MCF 10A (cell line): ENCODE measurements around the gene PSMA6. TPM values are rescaled to one million over a fixed set of nuclear protein-coding genes. Genes with fewer than 3 reads are reported as not detected.
A peak's percentile ranks its signal among the peaks of the same experiment; 100 is the strongest.

Experiments used
- BruUV-seq: library from RNA; stranded (reverse); fragments of 400-500 nt; replicated peaks from 2 replicates; lab custom pipeline; 2021; lab: Mats Ljungman, UMichigan
- CTCF ChIA-PET: fragments of 300-600 bp; sonication (Branson Sonifier 250); formaldehyde crosslinking; extraction: SDS; loops from one replicate; lab custom pipeline; 2021; ENCODE audit warnings: antibody characterized with exemption, inconsistent platforms; lab: Yijun Ruan, JAX
- POLR2A ChIA-PET: fragments of 300-600, 350-650 bp; sonication (Branson Sonifier 250); formaldehyde crosslinking; extraction: SDS; loops from one replicate; lab custom pipeline; 2020; ENCODE audit warnings: antibody characterized with exemption, inconsistent platforms; lab: Yijun Ruan, JAX
- DNase-seq: peaks from one replicate; pipeline ENCODE4 v3.0.0-alpha.2; 2018; ENCODE audit not compliant: unreplicated experiment
- H3K27ac Mint-ChIP-seq: one replicate; pipeline ENCODE4 v1.8.0; 2022; ENCODE audit warnings: mild to moderate bottlenecking, low read depth, mixed read lengths; ENCODE audit not compliant: unreplicated experiment
- H3K27me3 Mint-ChIP-seq: one replicate; pipeline ENCODE4 v1.8.0; 2022; ENCODE audit warnings: mixed read lengths; ENCODE audit not compliant: insufficient read depth, unreplicated experiment
- H3K36me3 Mint-ChIP-seq: one replicate; pipeline ENCODE4 v1.8.0; 2022; ENCODE audit warnings: mild to moderate bottlenecking, moderate library complexity, mixed read lengths; ENCODE audit not compliant: insufficient read depth, unreplicated experiment
- H3K4me1 Mint-ChIP-seq: one replicate; pipeline ENCODE4 v1.8.0; 2022; ENCODE audit warnings: mixed read lengths; ENCODE audit not compliant: insufficient read depth, unreplicated experiment
- H3K4me3 Mint-ChIP-seq: one replicate; pipeline ENCODE4 v1.8.0; 2022; ENCODE audit warnings: mild to moderate bottlenecking, moderate library complexity, mixed read lengths; ENCODE audit not compliant: unreplicated experiment
- H3K9me3 Mint-ChIP-seq: one replicate; pipeline ENCODE4 v1.8.0; 2022; ENCODE audit warnings: mixed read lengths; ENCODE audit not compliant: unreplicated experiment
- CTCF ChIP-seq: fragments of 200-600 bp; IDR thresholded peaks from one replicate; pipeline ENCODE4 v1.8.0; 2022; ENCODE audit warnings: antibody characterized with exemption, mild to moderate bottlenecking; ENCODE audit not compliant: unreplicated experiment
- intact Hi-C: fragments of 100-400 bp; cut with micrococcal nuclease; formaldehyde crosslinking; loops from 2 replicates; pipeline ENCODE4 v1.14.1; 2022
- total RNA-seq: library from RNA; stranded (reverse); gene quantifications from 2 replicates; pipeline ENCODE4 v1.2.3, GENCODE V29; 2022

The PSMA6 gene
- total RNA-seq, 1 experiment from 2014 or later = 260 TPM

GRCh38 chr14:35332517-35333263, 40.5 kb downstream of the PSMA6 start:
- no peaks in the 10 kb centered on the region for H3K36me3 Mint-ChIP-seq
- H3K4me1 Mint-ChIP-seq = peaks cover 31% of the 10 kb centered on the region
- peak overlapping the region; percentile 66 for H3K27ac Mint-ChIP-seq
- peak overlapping the region; percentile 6 for H3K4me3 Mint-ChIP-seq
- H3K27me3 Mint-ChIP-seq = no peaks in the 10 kb centered on the region
- peak; percentile 68 for DNase-seq
- CTCF ChIA-PET = interaction anchor here (0.6 to 1.8 kb wide), 5 partner anchors 37 to 78 kb away, joined by 3 to 7 read pairs (median 4); partner anchors contain the start of gene NFKBIA
- no peak for TF ChIP-seq CTCF
- intact Hi-C loops = no loop called here
- POLR2A ChIA-PET = interaction anchor here (0.6 to 15.3 kb wide), 22 partner anchors 9 to 211 kb away, joined by 3 to 422 read pairs (median 5); partner anchors contain the start of genes NFKBIA, PPP2R3C and PSMA6
- no TSS peak for BruUV-seq
- no peaks in the 10 kb centered on the region for H3K9me3 Mint-ChIP-seq

- BruUV-seq = no TSS peak
- Mint-ChIP-seq H3K4me1 (peaks cover 35% of the 10 kb centered on the region), H3K4me3 (no peak overlapping the region), H3K36me3 (no peaks in the 10 kb centered on the region), H3K9me3 (no peaks in the 10 kb centered on the region), H3K27ac (peak overlapping the region; percentile 66), H3K27me3 (no peaks in the 10 kb centered on the region)
- TF ChIP-seq CTCF = no peak
- intact Hi-C loops = no loop called here
- CTCF ChIA-PET = interaction anchor here (0.6 to 1.8 kb wide), 8 partner anchors 38 to 315 kb away, joined by 3 to 7 read pairs (median 4); partner anchors contain the start of gene NFKBIA
- DNase-seq = no peak
- POLR2A ChIA-PET = interaction anchor here (0.7 to 15.3 kb wide), 20 partner anchors 8 to 212 kb away, joined by 3 to 422 read pairs (median 5); partner anchors contain the start of genes NFKBIA, PPP2R3C and PSMA6
Observed at GRCh38 chr14:35333264-35333730, 41.1 kb downstream of the PSMA6 start.

GRCh38 chr14:35333797-35334743, 41.9 kb downstream of the PSMA6 start:
- BruUV-seq = no TSS peak
- Mint-ChIP-seq H3K9me3 (no peaks in the 10 kb centered on the region), H3K27ac (peak overlapping the region; percentile 74), H3K4me1 (peaks cover 35% of the 10 kb centered on the region), H3K4me3 (no peak overlapping the region), H3K36me3 (no peaks in the 10 kb centered on the region), H3K27me3 (no peaks in the 10 kb centered on the region)
- POLR2A ChIA-PET = interaction anchor here (0.6 to 15.3 kb wide), 18 partner anchors 7 to 212 kb away, joined by 3 to 422 read pairs (median 5); partner anchors contain the start of genes NFKBIA, PPP2R3C and PSMA6
- no peak for TF ChIP-seq CTCF
- intact Hi-C loops = no loop called here
- DNase-seq = peak; percentile 71
- CTCF ChIA-PET = interaction anchor here (0.6 to 1.8 kb wide), 7 partner anchors 68 to 316 kb away, joined by 3 to 7 read pairs (median 4); partner anchors contain the start of gene NFKBIA
